K562 (cell line): ENCODE measurements around the gene KCNMB2. TPM values are rescaled to one million over a fixed set of nuclear protein-coding genes. Genes with fewer than 3 reads are reported as not detected.

Experiments
- ATAC-seq: fragments of 200-7000 bp; cut with Tn5 transposase; 3 replicates; pipeline ENCODE4 v1.9.1; 2020; ENCODE audit warnings: moderate library complexity
- BruUV-seq: library from RNA; stranded (reverse); fragments of 400-500 nt; replicated peaks from 2 replicates; lab custom pipeline; 2021; lab: Mats Ljungman, UMichigan
- CTCF ChIA-PET: fragments of 300-600 bp; formaldehyde crosslinking; extraction: SDS; loops from one replicate; lab custom pipeline; 2021; ENCODE audit warnings: low intra/inter-chr PET ratio; lab: Yijun Ruan, JAX
- POLR2A ChIA-PET: fragments of 300-600, 350-650 bp; sonication (Branson Sonifier 250); formaldehyde crosslinking; extraction: SDS; loops from one replicate; lab custom pipeline; 2021; ENCODE audit warnings: antibody characterized with exemption, inconsistent platforms; lab: Yijun Ruan, JAX
- DNase-seq, 4 experiments: peaks; one replicate each; pipeline versions ENCODE4 v3.0.0 to v3.0.0-alpha.2; 2011 to 2018; ENCODE audit warnings: low spot score in 3 of 4, mixed read lengths in 3 of 4; ENCODE audit errors: extremely low read depth in 1 of 4
- FAIRE-seq: peaks from 2 replicates; lab custom pipeline; 2011; peaks lifted over from hg19 to GRCh38; lab: Jason Lieb, UNC
- H2AFZ ChIP-seq: 2 replicates; pipeline ENCODE4 v1.6.0; 2011; ENCODE audit warnings: low read depth, low read length, control low read depth, inconsistent platforms
- H3K27ac ChIP-seq: fragments of 200-600 bp; 3 replicates; pipeline ENCODE4 v1.8.0; 2011; ENCODE audit warnings: low read depth, mild to moderate bottlenecking, control low read depth, inconsistent platforms, low read length, moderate library complexity, mixed read lengths; ENCODE audit errors: extremely low read depth
- H3K27me3 ChIP-seq, 2 experiments: fragments of 300-600 bp in 1 of 2; 2 replicates in 1 of 2; 3 replicates in 1 of 2; pipeline versions ENCODE4 v1.6.0 to v1.8.0; 2011; ENCODE audit warnings: inconsistent platforms in 2 of 2, low read length in 2 of 2, mild to moderate bottlenecking in 1 of 2, mixed read lengths in 1 of 2, moderate library complexity in 1 of 2; ENCODE audit not compliant: control insufficient read depth in 2 of 2, insufficient read depth in 2 of 2
- H3K36me3 ChIP-seq: fragments of 300-600 bp; 3 replicates; pipeline ENCODE4 v1.8.0; 2011; ENCODE audit warnings: mild to moderate bottlenecking, low read length, inconsistent platforms; ENCODE audit not compliant: control insufficient read depth, insufficient read depth
- H3K4me1 ChIP-seq, 2 experiments: fragments of 200-600 bp in 1 of 2; replicated peaks in 1 of 2; 2 replicates in 1 of 2; 3 replicates in 1 of 2; pipeline versions ENCODE4 v1.5.1 to v1.8.0; 2011; ENCODE audit warnings: inconsistent platforms in 2 of 2, low read length in 2 of 2, mild to moderate bottlenecking in 1 of 2, mixed read lengths in 1 of 2, moderate library complexity in 1 of 2; ENCODE audit not compliant: control insufficient read depth in 2 of 2, insufficient read depth in 2 of 2
- H3K4me2 ChIP-seq: 2 replicates; pipeline ENCODE4 v1.6.1; 2011; ENCODE audit warnings: low read length, control low read depth, inconsistent platforms, mixed read lengths; ENCODE audit not compliant: insufficient read depth
- H3K4me3 ChIP-seq: fragments of 200-600 bp; sonication (generic), shearing (Covaris generic); 2 replicates; pipeline ENCODE4 v1.5.1; 2016; ENCODE audit warnings: control low read depth, inconsistent platforms
- H3K79me2 ChIP-seq: fragments of 200-600 bp; 3 replicates; pipeline ENCODE4 v1.8.0; 2011; ENCODE audit warnings: low read length, inconsistent platforms; ENCODE audit not compliant: control insufficient read depth, insufficient read depth
- H3K9ac ChIP-seq, 2 experiments: 2 replicates each; pipeline versions ENCODE4 v1.6.0 to v1.6.1; 2011; ENCODE audit warnings: low read depth in 2 of 2, low read length in 2 of 2, control low read depth in 1 of 2, inconsistent platforms in 1 of 2, mild to moderate bottlenecking in 1 of 2, mixed read lengths in 1 of 2; ENCODE audit not compliant: insufficient read depth in 1 of 2
- H3K9me1 ChIP-seq: one replicate; pipeline ENCODE4 v1.6.0; 2011; ENCODE audit warnings: inconsistent platforms, mild to moderate bottlenecking, low read length, moderate library complexity; ENCODE audit not compliant: control insufficient read depth, insufficient read depth
- H3K9me3 ChIP-seq: replicated peaks from 2 replicates; pipeline ENCODE4 v1.5.1; 2011; ENCODE audit warnings: low read depth, low read length, inconsistent platforms; ENCODE audit not compliant: control insufficient read depth, insufficient read depth
- H4K20me1 ChIP-seq: replicated peaks from 2 replicates; pipeline ENCODE4 v1.6.1; 2011; ENCODE audit warnings: low read length, inconsistent platforms, mixed read lengths; ENCODE audit not compliant: control insufficient read depth, insufficient read depth
- BDP1 ChIP-seq: IDR thresholded peaks from 3 replicates; pipeline ENCODE4 v1.6.1; 2011; ENCODE audit not compliant: insufficient read length, insufficient read depth
- E2F1 ChIP-seq: sonication (generic); formaldehyde crosslinking; IDR thresholded peaks from 2 replicates; pipeline ENCODE4 v1.8.1; 2023; ENCODE audit warnings: mild to moderate bottlenecking, missing genetic modification reagents, moderate library complexity
- JUN ChIP-seq, 2 experiments: sonication (generic) in 1 of 2; formaldehyde crosslinking in 1 of 2; IDR thresholded peaks; 2 replicates each; pipeline versions ENCODE4 v1.6.1 to v1.8.0; 2012 to 2022; ENCODE audit warnings: borderline replicate concordance in 2 of 2, mild to moderate bottlenecking in 2 of 2, improper control_type of control experiment in 1 of 2, low read depth in 1 of 2, low read length in 1 of 2, missing genetic modification reagents in 1 of 2
- LARP7 ChIP-seq: fragments of 450-650 bp; IDR thresholded peaks from 2 replicates; pipeline ENCODE4 v1.6.1; 2016
- POLR2AphosphoS5 ChIP-seq: IDR thresholded peaks from 2 replicates; pipeline ENCODE4 v1.6.1; 2011; ENCODE audit warnings: mild to moderate bottlenecking, low read depth, low read length, moderate library complexity; ENCODE audit not compliant: control insufficient read depth, insufficient read depth
- PPARD ChIP-seq: fragments of 250-450 bp; sonication (Bioruptor Pico); IDR thresholded peaks from 2 replicates; pipeline ENCODE4 v1.8.0; 2022; ENCODE audit warnings: inconsistent platforms, mild to moderate bottlenecking, moderate library complexity
- RBM22 ChIP-seq: fragments of 200-400 bp; formaldehyde crosslinking; IDR thresholded peaks from 2 replicates; pipeline ENCODE4 v1.6.1; 2018; ENCODE audit warnings: low read length, low read depth; ENCODE audit not compliant: poor library complexity, severe bottlenecking
- SMAD1 ChIP-seq: fragments of 150-350 bp; IDR thresholded peaks from 2 replicates; pipeline ENCODE4 v1.6.1; 2014; ENCODE audit warnings: low read length, low read depth; ENCODE audit not compliant: partially characterized antibody
- SMAD2 ChIP-seq: fragments of 150-350 bp; IDR thresholded peaks from 2 replicates; pipeline ENCODE4 v1.6.1; 2014; ENCODE audit warnings: low read depth, mild to moderate bottlenecking, low read length
- STAG1 ChIP-seq: sonication (generic); formaldehyde crosslinking; IDR thresholded peaks from 2 replicates; pipeline ENCODE4 v1.5.0; 2020; ENCODE audit warnings: missing genetic modification reagents, borderline replicate concordance
- WHSC1 ChIP-seq: IDR thresholded peaks from one replicate; pipeline ENCODE4 v1.6.1; 2012; ENCODE audit warnings: low read length, control low read depth, inconsistent platforms
- ZNF609 ChIP-seq: sonication (generic); formaldehyde crosslinking; IDR thresholded peaks from 2 replicates; pipeline ENCODE4 v1.8.1; 2023; ENCODE audit warnings: missing genetic modification reagents, mild to moderate bottlenecking, borderline replicate concordance
- WGBS: fragments of 100-300 bp; shearing (Covaris generic); methylation state at CpG from one replicate; pipeline ENCODE4 v1.1.6; 2016; ENCODE audit warnings: low coverage, mixed read lengths; ENCODE audit not compliant: insufficient coverage; ENCODE audit errors: missing lambda C conversion rate; 5-methylcytosine and 5-hydroxymethylcytosine counted together
- in situ Hi-C: fragments of 300-500 bp; cut with MboI; formaldehyde crosslinking; loops from 4 replicates; pipeline ENCODE4 v1.15.0; 2018; ENCODE audit warnings: inconsistent platforms, mixed read lengths
- intact Hi-C: fragments of 100-400 bp; cut with micrococcal nuclease; formaldehyde crosslinking; loops from 2 replicates; pipeline ENCODE4 v1.14.2; 2022
- polyA plus RNA-seq, 8 experiments: library from polyadenylated mRNA; depleted of rRNA in 4 of 8; stranded (reverse) in 5 of 8; unstranded in 3 of 8; fragments of >200 nt; fragmentation: Nextera tagmentation in 2 of 8; fragmentation: Illumina TruSeq in 1 of 8; extraction: Ambion mirVana in 2 of 8; extraction: Trizol in 1 of 8; gene quantifications; 2 replicates each; pipeline versions ENCODE4 v1.2.1 to v1.2.3, GENCODE V29; 2011 to 2014; ENCODE audit warnings: inconsistent platforms in 1 of 8, missing spikeins in 1 of 8
- total RNA-seq, 7 experiments: library from RNA; depleted of rRNA in 6 of 7; stranded (reverse); fragments of >200 nt in 6 of 7; fragmentation: Illumina TruSeq in 2 of 7; extraction: Trizol in 2 of 7; gene quantifications; 2 replicates each; pipeline versions ENCODE4 v1.2.1 to v1.2.3, GENCODE V29; 2011 to 2021; ENCODE audit warnings: low replicate concordance in 1 of 7

Gene KCNMB2
- total and polyA plus RNA-seq, 9 of the 15 experiments (the other 6 are each of a cell fraction or from before 2014, with no cell fraction given): 0.04 to 0.15 TPM; not detected in 7

GRCh38 chr3:178618896-178619295 lies 82.7 kb downstream of the KCNMB2 start:
- ChIA-PET CTCF (no interaction called here), POLR2A (interaction anchor here (1.0 kb wide), 1 partner anchor 11 kb away, joined by 3 read pairs; no protein-coding TSS in a partner anchor)
- H3K4me2 ChIP-seq: no peak overlapping the region
- TF ChIP-seq BDP1 (no peak), ZNF609 (CRISPR knock-in tag) (no peak), WHSC1 (no peak), POLR2AphosphoS5 (no peak), STAG1 (CRISPR knock-in tag) (no peak), SMAD1 (no peak), E2F1 (CRISPR knock-in tag) (no peak), PPARD (CRISPR knock-in tag) (no peak), JUN (IDR thresholded peaks at IDR 0.05; ENCODE audit: borderline replicate concordance, low read depth, low read length) (no peak), JUN (CRISPR knock-in tag; IDR thresholded peaks at IDR 0.05; ENCODE audit: borderline replicate concordance) (no peak), RBM22 (no peak), LARP7 (no peak), SMAD2 (no peak)
- ATAC-seq (no peak), DNase-seq (no peak), FAIRE-seq (no peak)
- H2AFZ ChIP-seq: no peak overlapping the region
- 3% methylated on average over 2 of the region's 2 CpGs for WGBS
- H3K27ac ChIP-seq: no peak overlapping the region
- no peaks in the 10 kb centered on the region for H3K79me2 ChIP-seq
- no peaks in the 10 kb centered on the region for H3K9me3 ChIP-seq
- H4K20me1 ChIP-seq: no peaks in the 10 kb centered on the region
- H3K9me1 ChIP-seq: no peaks in the 10 kb centered on the region
- no peak overlapping the region for H3K4me3 ChIP-seq
- H3K4me1 ChIP-seq: no peaks in the 10 kb centered on the region
- no peak overlapping the region for H3K9ac ChIP-seq
- H3K27me3 ChIP-seq: no peaks in the 10 kb centered on the region
- BruUV-seq: no TSS peak
- intact Hi-C loops: no loop called here
- H3K36me3 ChIP-seq: no peaks in the 10 kb centered on the region
- in situ Hi-C loops: no loop called here
